Measurements from ENCODE around the gene VGLL4. TPM values are rescaled to one million over a fixed set of nuclear protein-coding genes. Genes with fewer than 3 reads are reported as not detected.

VGLL4 gene
- total RNA-seq, 1 experiment from 2014 or later = 26.9 TPM

DNA sequence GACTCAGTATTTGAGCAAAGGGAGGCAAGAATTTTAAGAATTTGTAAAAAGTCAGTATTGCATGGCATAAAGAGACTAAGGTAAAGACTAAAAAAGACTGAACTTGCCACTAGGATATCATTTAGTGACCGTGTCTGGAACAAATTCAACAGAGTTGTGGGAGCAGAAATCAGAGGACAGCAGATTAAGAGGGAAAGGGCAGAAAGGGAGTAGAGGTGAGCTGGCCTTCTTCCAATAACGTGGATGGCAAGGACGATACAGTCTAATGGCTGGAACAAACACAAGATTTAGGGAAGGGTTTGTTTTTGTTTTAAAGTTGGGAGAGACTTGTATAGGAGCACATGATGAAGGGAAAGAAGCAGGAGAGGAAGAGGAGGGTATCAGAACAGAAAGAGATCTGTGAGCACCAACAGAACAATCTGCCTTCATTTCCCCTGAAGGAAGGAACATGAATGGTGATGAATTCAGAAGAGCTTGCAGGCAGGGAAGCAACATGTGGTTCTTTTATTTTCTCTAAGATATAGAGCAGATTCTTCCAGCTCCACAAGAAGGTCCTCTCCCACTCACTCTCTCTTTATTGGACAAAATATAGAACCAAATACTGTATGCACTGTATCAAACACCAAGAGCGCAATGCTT lies 8.6 kb downstream of the VGLL4 start:
- ChIA-PET POLR2A (no interaction called here), CTCF (no interaction called here), RAD21 (ENCODE audit: low non-redundant PET in 1 of 2, low total read pairs in 2 of 2, uncharacterized antibody in 2 of 2, unreplicated experiment in 2 of 2) (no interaction called here)
- no peaks in the 10 kb centered on the region for H3K9me3 ChIP-seq (ENCODE audit: control insufficient read depth in 1 of 2, insufficient read depth in 1 of 2, low read depth in 1 of 2, low read length in 2 of 2)
- no peak overlapping the region for H3K4me3 ChIP-seq (replicated peaks in 1 of 2; ENCODE audit: low read depth in 1 of 2, low read length in 2 of 2)
- no TSS peak for BruUV-seq (replicated peaks)
- no peak overlapping the region for H2AFZ ChIP-seq (ENCODE audit: low read depth, low read length, poor library complexity, severe bottlenecking)
- no peak overlapping the region for H3K4me2 ChIP-seq (ENCODE audit: low read length)
- no peaks in the 10 kb centered on the region for H3K9me2 ChIP-seq (ENCODE audit: insufficient read depth)
- H3K79me2 ChIP-seq (ENCODE audit: insufficient read depth, low read length) = peaks cover 74% of the 10 kb centered on the region
- ATAC-seq (no peak), DNase-seq (ENCODE audit: low read depth, low spot score) (no peak)
- no peaks in the 10 kb centered on the region; the same call in 1 of the 2 replicates for H4K20me1 ChIP-seq (ENCODE audit: insufficient read depth)
- no peaks in the 10 kb centered on the region for H3K36me3 ChIP-seq (ENCODE audit: control insufficient read depth in 1 of 2, insufficient read depth in 2 of 2, low read length in 2 of 2)
- no peaks in the 10 kb centered on the region for H3K27me3 ChIP-seq (ENCODE audit: insufficient read depth, low read length)
- TF ChIP-seq SIN3A (IDR thresholded peaks at IDR 0.05; ENCODE audit: low read depth) (no peak), RAD21 (IDR thresholded peaks at IDR 0.05; ENCODE audit: low read depth) (no peak), EGR1 (IDR thresholded peaks at IDR 0.05; ENCODE audit: low read depth) (no peak), SP1 (IDR thresholded peaks at IDR 0.05; ENCODE audit: low read depth) (no peak), POLR2A (IDR thresholded peaks at IDR 0.05; ENCODE audit: borderline replicate concordance, extremely low read depth, insufficient read depth, insufficient read length) (no peak), CEBPB (IDR thresholded peaks at IDR 0.05; ENCODE audit: low read depth) (no peak), FOSL1 (IDR thresholded peaks at IDR 0.05; ENCODE audit: low read depth) (no peak), EZH2 (IDR thresholded peaks at IDR 0.05) (no peak)
- TF ChIP-seq, protein P1, sequence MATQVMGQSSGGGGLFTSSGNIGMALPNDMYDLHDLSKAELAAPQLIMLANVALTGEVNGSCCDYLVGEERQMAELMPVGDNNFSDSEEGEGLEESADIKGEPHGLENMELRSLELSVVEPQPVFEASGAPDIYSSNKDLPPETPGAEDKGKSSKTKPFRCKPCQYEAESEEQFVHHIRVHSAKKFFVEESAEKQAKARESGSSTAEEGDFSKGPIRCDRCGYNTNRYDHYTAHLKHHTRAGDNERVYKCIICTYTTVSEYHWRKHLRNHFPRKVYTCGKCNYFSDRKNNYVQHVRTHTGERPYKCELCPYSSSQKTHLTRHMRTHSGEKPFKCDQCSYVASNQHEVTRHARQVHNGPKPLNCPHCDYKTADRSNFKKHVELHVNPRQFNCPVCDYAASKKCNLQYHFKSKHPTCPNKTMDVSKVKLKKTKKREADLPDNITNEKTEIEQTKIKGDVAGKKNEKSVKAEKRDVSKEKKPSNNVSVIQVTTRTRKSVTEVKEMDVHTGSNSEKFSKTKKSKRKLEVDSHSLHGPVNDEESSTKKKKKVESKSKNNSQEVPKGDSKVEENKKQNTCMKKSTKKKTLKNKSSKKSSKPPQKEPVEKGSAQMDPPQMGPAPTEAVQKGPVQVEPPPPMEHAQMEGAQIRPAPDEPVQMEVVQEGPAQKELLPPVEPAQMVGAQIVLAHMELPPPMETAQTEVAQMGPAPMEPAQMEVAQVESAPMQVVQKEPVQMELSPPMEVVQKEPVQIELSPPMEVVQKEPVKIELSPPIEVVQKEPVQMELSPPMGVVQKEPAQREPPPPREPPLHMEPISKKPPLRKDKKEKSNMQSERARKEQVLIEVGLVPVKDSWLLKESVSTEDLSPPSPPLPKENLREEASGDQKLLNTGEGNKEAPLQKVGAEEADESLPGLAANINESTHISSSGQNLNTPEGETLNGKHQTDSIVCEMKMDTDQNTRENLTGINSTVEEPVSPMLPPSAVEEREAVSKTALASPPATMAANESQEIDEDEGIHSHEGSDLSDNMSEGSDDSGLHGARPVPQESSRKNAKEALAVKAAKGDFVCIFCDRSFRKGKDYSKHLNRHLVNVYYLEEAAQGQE (IDR thresholded peaks at IDR 0.05; ENCODE audit: low read depth) = no peak
- TF ChIP-seq, protein P2, sequence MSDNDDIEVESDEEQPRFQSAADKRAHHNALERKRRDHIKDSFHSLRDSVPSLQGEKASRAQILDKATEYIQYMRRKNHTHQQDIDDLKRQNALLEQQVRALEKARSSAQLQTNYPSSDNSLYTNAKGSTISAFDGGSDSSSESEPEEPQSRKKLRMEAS (IDR thresholded peaks at IDR 0.05) = no peak
- TF ChIP-seq, protein P3, sequence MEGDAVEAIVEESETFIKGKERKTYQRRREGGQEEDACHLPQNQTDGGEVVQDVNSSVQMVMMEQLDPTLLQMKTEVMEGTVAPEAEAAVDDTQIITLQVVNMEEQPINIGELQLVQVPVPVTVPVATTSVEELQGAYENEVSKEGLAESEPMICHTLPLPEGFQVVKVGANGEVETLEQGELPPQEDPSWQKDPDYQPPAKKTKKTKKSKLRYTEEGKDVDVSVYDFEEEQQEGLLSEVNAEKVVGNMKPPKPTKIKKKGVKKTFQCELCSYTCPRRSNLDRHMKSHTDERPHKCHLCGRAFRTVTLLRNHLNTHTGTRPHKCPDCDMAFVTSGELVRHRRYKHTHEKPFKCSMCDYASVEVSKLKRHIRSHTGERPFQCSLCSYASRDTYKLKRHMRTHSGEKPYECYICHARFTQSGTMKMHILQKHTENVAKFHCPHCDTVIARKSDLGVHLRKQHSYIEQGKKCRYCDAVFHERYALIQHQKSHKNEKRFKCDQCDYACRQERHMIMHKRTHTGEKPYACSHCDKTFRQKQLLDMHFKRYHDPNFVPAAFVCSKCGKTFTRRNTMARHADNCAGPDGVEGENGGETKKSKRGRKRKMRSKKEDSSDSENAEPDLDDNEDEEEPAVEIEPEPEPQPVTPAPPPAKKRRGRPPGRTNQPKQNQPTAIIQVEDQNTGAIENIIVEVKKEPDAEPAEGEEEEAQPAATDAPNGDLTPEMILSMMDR (IDR thresholded peaks at IDR 0.05 in 2 of 3, conservative IDR thresholded peaks at IDR 0.05 in 1 of 3; ENCODE audit: borderline replicate concordance in 1 of 3, insufficient read depth in 1 of 3, low read depth in 2 of 3, low read length in 2 of 3) = no peak
- TF ChIP-seq, protein P4, sequence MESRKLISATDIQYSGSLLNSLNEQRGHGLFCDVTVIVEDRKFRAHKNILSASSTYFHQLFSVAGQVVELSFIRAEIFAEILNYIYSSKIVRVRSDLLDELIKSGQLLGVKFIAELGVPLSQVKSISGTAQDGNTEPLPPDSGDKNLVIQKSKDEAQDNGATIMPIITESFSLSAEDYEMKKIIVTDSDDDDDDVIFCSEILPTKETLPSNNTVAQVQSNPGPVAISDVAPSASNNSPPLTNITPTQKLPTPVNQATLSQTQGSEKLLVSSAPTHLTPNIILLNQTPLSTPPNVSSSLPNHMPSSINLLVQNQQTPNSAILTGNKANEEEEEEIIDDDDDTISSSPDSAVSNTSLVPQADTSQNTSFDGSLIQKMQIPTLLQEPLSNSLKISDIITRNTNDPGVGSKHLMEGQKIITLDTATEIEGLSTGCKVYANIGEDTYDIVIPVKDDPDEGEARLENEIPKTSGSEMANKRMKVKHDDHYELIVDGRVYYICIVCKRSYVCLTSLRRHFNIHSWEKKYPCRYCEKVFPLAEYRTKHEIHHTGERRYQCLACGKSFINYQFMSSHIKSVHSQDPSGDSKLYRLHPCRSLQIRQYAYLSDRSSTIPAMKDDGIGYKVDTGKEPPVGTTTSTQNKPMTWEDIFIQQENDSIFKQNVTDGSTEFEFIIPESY (IDR thresholded peaks at IDR 0.05; ENCODE audit: extremely low read depth, insufficient replicate concordance, low read length) = no peak
- H3K27ac ChIP-seq (ENCODE audit: low read depth, low read length) = no peak overlapping the region
- H3K9ac ChIP-seq (ENCODE audit: low read length) = no peak overlapping the region
- intact Hi-C loops (cut with micrococcal nuclease) = no loop called here
- no peaks in the 10 kb centered on the region for H3K4me1 ChIP-seq (ENCODE audit: control insufficient read depth in 1 of 2, insufficient read depth in 2 of 2, low read length in 2 of 2)
